Stimulated activated naive CD8-positive, alpha-beta T cell treated with anti-CD3 and anti-CD28 coated beads, Interleukin-15, Interleukin-2, amounts not matched to agents 100 ng/mL and 50 ng/mL, for 24 hours (primary cell): ENCODE results near the gene SOHLH1.

Experiments used
- H3K27ac Mint-ChIP-seq: one replicate; pipeline ENCODE4 v1.8.0; 2021; ENCODE audit warnings: mild to moderate bottlenecking, mixed read lengths
- H3K27me3 Mint-ChIP-seq: one replicate; pipeline ENCODE4 v1.8.0; 2021; ENCODE audit warnings: mixed read lengths
- H3K36me3 Mint-ChIP-seq: one replicate; pipeline ENCODE4 v1.8.0; 2021; ENCODE audit warnings: low read depth, mixed read lengths
- H3K4me1 Mint-ChIP-seq: one replicate; pipeline ENCODE4 v1.8.0; 2021; ENCODE audit warnings: low read depth, mixed read lengths
- H3K4me3 Mint-ChIP-seq: one replicate; pipeline ENCODE4 v1.8.0; 2021; ENCODE audit warnings: mild to moderate bottlenecking, mixed read lengths
- H3K9me3 Mint-ChIP-seq: one replicate; pipeline ENCODE4 v1.8.0; 2021; ENCODE audit warnings: mixed read lengths

SOHLH1 gene

DNA sequence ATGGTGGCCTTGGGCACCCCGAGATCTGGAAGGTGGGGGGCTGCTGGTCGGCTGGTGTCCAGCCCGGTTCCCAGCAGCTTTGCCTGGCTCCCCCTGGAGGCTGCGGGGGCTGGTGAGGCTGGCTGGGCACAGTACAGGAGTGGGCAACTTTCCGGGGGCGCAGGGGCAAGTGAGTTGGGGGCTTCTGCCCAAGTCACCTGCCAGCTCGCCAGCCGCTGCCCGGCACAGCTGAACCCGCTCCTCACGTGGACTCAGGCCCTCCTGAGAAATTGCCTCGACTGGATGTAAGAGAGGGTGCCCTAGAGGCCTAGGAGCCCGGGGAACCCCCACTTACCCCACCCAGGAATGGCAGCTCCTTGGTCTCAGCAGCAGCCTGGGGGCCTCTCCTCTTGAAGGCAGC is 18.1 kb upstream of the SOHLH1 start:
- Mint-ChIP-seq H3K27me3 (peaks cover 28% of the 10 kb centered on the region), H3K36me3 (no peaks in the 10 kb centered on the region), H3K9me3 (no peaks in the 10 kb centered on the region), H3K27ac (no peak overlapping the region), H3K4me3 (no peak overlapping the region), H3K4me1 (peaks cover 4% of the 10 kb centered on the region)

- Mint-ChIP-seq H3K36me3 (no peaks in the 10 kb centered on the region), H3K4me3 (no peak overlapping the region), H3K4me1 (peaks cover 4% of the 10 kb centered on the region), H3K9me3 (no peaks in the 10 kb centered on the region), H3K27ac (no peak overlapping the region), H3K27me3 (peaks cover 32% of the 10 kb centered on the region)
Observed at GRCh38 chr9:135716045-135716444, 16.8 kb upstream of the SOHLH1 start.

GRCh38 chr9:135715056-135715595 is 15.8 kb upstream of the SOHLH1 start:
- Mint-ChIP-seq H3K4me1 (peaks cover 4% of the 10 kb centered on the region), H3K36me3 (no peaks in the 10 kb centered on the region), H3K4me3 (no peak overlapping the region), H3K27me3 (peaks cover 32% of the 10 kb centered on the region), H3K9me3 (no peaks in the 10 kb centered on the region), H3K27ac (no peak overlapping the region)

GRCh38 chr9:135714242-135715055 is 15.2 kb upstream of the SOHLH1 start:
- H3K9me3 Mint-ChIP-seq: no peaks in the 10 kb centered on the region
- no peaks in the 10 kb centered on the region for H3K36me3 Mint-ChIP-seq
- peaks cover 4% of the 10 kb centered on the region for H3K4me1 Mint-ChIP-seq
- peaks cover 32% of the 10 kb centered on the region for H3K27me3 Mint-ChIP-seq
- H3K27ac Mint-ChIP-seq: no peak overlapping the region
- H3K4me3 Mint-ChIP-seq: no peak overlapping the region

GRCh38 chr9:135712613-135713295 is 13.5 kb upstream of the SOHLH1 start:
- Mint-ChIP-seq H3K36me3 (no peaks in the 10 kb centered on the region), H3K4me3 (no peak overlapping the region), H3K9me3 (no peaks in the 10 kb centered on the region), H3K4me1 (peaks cover 4% of the 10 kb centered on the region), H3K27ac (no peak overlapping the region), H3K27me3 (peaks cover 32% of the 10 kb centered on the region)

- Mint-ChIP-seq H3K9me3 (no peaks in the 10 kb centered on the region), H3K4me1 (peaks cover 4% of the 10 kb centered on the region), H3K36me3 (no peaks in the 10 kb centered on the region), H3K4me3 (no peak overlapping the region), H3K27ac (no peak overlapping the region), H3K27me3 (peaks cover 29% of the 10 kb centered on the region)
Observed at GRCh38 chr9:135711881-135712280, 12.6 kb upstream of the SOHLH1 start.

- H3K36me3 Mint-ChIP-seq: no peaks in the 10 kb centered on the region
- H3K4me3 Mint-ChIP-seq: no peak overlapping the region
- no peak overlapping the region for H3K27ac Mint-ChIP-seq
- peaks cover 24% of the 10 kb centered on the region for H3K27me3 Mint-ChIP-seq
- H3K4me1 Mint-ChIP-seq: peaks cover 4% of the 10 kb centered on the region
- H3K9me3 Mint-ChIP-seq: no peaks in the 10 kb centered on the region
Observed at GRCh38 chr9:135711391-135711790, 12.1 kb upstream of the SOHLH1 start.

GRCh38 chr9:135708164-135708563 is 8.9 kb upstream of the SOHLH1 start:
- Mint-ChIP-seq H3K36me3 (no peaks in the 10 kb centered on the region), H3K27me3 (peaks cover 8% of the 10 kb centered on the region), H3K27ac (no peak overlapping the region), H3K4me3 (no peak overlapping the region), H3K4me1 (no peaks in the 10 kb centered on the region), H3K9me3 (no peaks in the 10 kb centered on the region)

- Mint-ChIP-seq H3K27ac (no peak overlapping the region), H3K36me3 (no peaks in the 10 kb centered on the region), H3K27me3 (peaks cover 6% of the 10 kb centered on the region), H3K4me1 (no peaks in the 10 kb centered on the region), H3K9me3 (no peaks in the 10 kb centered on the region), H3K4me3 (no peak overlapping the region)
Observed at GRCh38 chr9:135707252-135708138, 8.2 kb upstream of the SOHLH1 start.

DNA sequence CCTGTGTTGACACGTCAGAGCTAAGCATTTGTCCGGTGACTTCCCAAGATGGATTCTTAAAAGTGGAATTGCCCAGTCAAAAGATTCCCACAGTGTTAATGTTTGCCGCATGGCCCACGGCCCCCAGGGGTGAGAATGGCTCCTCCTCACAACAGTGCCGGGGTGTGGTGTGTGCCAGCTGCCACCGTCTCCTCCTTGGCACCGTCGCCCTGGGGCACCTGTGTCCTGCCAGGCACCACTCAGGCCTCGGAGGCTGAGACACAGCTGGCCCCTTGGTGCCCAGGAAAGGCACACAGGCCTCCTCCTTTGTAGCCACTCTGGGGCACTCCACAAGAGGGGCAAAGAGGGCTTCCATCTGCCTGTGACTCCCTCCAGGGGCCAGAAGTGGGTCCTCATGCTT is 7.0 kb upstream of the SOHLH1 start:
- H3K36me3 Mint-ChIP-seq: no peaks in the 10 kb centered on the region

GRCh38 chr9:135705376-135705775 is 6.1 kb upstream of the SOHLH1 start:
- no peaks in the 10 kb centered on the region for H3K4me1 Mint-ChIP-seq
- no peaks in the 10 kb centered on the region for H3K36me3 Mint-ChIP-seq
- no peak overlapping the region for H3K27ac Mint-ChIP-seq
- H3K4me3 Mint-ChIP-seq: no peak overlapping the region
- H3K27me3 Mint-ChIP-seq: no peaks in the 10 kb centered on the region
- H3K9me3 Mint-ChIP-seq: no peaks in the 10 kb centered on the region

More for the DNA sequence above, 7.0 kb upstream of the SOHLH1 start:
- no peak overlapping the region for H3K27ac Mint-ChIP-seq
- no peaks in the 10 kb centered on the region for H3K27me3 Mint-ChIP-seq
- H3K4me3 Mint-ChIP-seq: no peak overlapping the region
- H3K4me1 Mint-ChIP-seq: no peaks in the 10 kb centered on the region
- H3K9me3 Mint-ChIP-seq: no peaks in the 10 kb centered on the region

DNA sequence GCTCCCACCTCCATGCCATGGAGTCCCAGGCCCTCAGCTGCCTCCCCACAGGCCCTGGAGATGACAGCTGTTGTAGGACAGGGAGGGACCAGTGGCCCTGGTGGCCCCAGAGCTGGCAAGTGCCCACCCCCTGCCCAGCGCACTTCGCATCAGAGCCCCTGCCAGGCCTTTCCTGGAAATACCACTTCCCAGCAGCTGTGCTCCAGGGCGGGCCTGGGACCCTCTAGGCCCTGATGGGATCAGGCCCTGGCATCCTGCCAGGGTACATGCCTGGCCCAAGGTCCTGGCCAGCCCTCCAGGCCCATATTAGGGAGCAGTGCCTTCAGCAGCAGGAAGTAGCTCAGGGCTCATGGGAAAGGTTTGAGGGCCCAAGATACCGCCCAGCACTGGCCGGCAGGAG is 5.2 kb upstream of the SOHLH1 start:
- H3K4me3 Mint-ChIP-seq: no peak overlapping the region
- no peaks in the 10 kb centered on the region for H3K36me3 Mint-ChIP-seq
- H3K27ac Mint-ChIP-seq: no peak overlapping the region
- no peaks in the 10 kb centered on the region for H3K4me1 Mint-ChIP-seq
- H3K27me3 Mint-ChIP-seq: no peaks in the 10 kb centered on the region
- no peaks in the 10 kb centered on the region for H3K9me3 Mint-ChIP-seq

DNA sequence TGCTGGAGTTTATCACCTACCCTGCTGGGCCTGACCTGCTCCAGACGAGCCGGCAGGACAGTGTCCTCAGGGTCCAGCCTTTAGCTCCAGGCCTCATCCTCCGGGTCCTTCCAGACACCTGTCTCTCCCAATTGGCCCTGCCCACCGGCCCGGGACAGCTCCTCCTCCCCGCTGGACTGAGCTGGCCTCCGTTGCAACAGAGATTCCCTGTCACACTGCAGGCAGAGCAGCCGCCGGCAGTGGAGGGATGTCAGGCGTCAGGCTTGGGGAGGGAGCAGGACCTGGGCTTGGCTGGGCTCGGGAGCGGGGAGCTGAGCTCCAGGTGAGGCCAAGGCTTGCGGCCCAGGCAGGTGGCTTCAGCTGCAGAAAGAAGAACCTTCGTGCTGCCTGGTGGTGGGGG is 4.4 kb upstream of the SOHLH1 start:
- Mint-ChIP-seq H3K27ac (no peak overlapping the region), H3K36me3 (no peaks in the 10 kb centered on the region), H3K9me3 (no peaks in the 10 kb centered on the region), H3K4me1 (no peaks in the 10 kb centered on the region), H3K27me3 (no peaks in the 10 kb centered on the region), H3K4me3 (no peak overlapping the region)

DNA sequence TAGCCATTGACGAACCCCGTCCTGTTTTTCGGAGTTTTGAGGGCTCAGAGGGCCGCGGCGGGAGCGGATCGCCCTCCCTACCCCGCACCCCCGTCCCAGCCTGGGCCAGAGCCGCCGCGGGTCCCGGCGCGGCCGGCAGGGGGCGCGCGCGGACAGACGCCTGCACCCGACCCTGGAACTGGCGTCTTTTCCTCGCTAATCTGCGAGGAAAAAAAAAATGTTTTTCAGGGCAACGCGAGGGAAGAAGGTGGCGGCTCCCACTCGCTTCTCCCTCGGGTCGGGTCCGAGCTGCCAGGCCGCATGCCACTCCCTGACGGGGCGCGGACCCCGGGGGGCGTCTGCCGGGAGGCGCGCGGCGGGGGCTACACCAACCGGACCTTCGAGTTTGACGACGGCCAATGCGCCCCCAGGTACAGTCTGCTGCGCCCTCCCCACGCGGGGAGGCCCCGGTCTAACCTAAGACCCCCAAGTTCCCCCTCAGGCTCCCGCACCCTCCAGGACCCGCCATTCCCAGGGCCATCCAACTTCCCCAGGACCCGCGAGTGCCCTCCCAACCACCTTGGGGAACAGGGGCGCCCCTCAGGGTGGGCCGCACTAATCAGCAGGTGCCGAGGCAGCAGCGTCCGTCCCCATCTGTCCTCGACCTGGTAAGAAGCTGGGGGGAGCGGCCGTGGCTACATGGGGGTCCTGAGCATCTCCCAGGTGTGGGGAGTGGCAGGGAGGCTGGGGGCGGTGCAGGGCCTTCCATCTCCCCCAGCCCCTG is 2.9 kb upstream of the SOHLH1 start, which contains the start of gene KCNT1:
KCNT1 (plus strand) TSS at position 227 of the 763 bp plus-strand sequence; CDS start at position 301, 74 bp downstream.
- H3K36me3 Mint-ChIP-seq: no peaks in the 10 kb centered on the region
- H3K27ac Mint-ChIP-seq: no peak within 1 kb of the TSS
- H3K4me1 Mint-ChIP-seq: no peaks in the 10 kb centered on the region
- no peaks in the 10 kb centered on the region for H3K27me3 Mint-ChIP-seq
- no peak within 1 kb of the TSS for H3K4me3 Mint-ChIP-seq
- H3K9me3 Mint-ChIP-seq: no peaks in the 10 kb centered on the region
